Astrocyte (in vitro differentiated cells and primary cell): ENCODE data around the gene CNP. TPM values are rescaled to one million over a fixed set of nuclear protein-coding genes. Genes with fewer than 3 reads are reported as not detected.

Source experiments
- DNase-seq: peaks from one replicate; pipeline ENCODE4 v3.0.0-alpha.2; 2010; ENCODE audit warnings: low read depth
- FAIRE-seq: peaks from 2 replicates; lab custom pipeline; 2011; peaks lifted over from hg19 to GRCh38; lab: Jason Lieb, UNC
- H2AFZ ChIP-seq: 2 replicates; pipeline ENCODE4 v1.6.0; 2012; ENCODE audit warnings: low read depth, low read length, inconsistent platforms
- H3K27ac ChIP-seq: 2 replicates; pipeline ENCODE4 v1.5.1; 2011; ENCODE audit warnings: low read depth, low read length, inconsistent platforms
- H3K27me3 ChIP-seq: 2 replicates; pipeline ENCODE4 v1.6.0; 2011; ENCODE audit warnings: low read length, inconsistent platforms; ENCODE audit not compliant: insufficient read depth
- H3K36me3 ChIP-seq: 2 replicates; pipeline ENCODE4 v1.5.1; 2011; ENCODE audit warnings: low read length, inconsistent platforms; ENCODE audit not compliant: insufficient read depth
- H3K4me1 ChIP-seq: 2 replicates; pipeline ENCODE4 v1.5.1; 2011; ENCODE audit warnings: low read length, inconsistent platforms; ENCODE audit not compliant: insufficient read depth
- H3K4me2 ChIP-seq: 2 replicates; pipeline ENCODE4 v1.6.0; 2012; ENCODE audit warnings: low read length, inconsistent platforms
- H3K4me3 ChIP-seq: 2 replicates; pipeline ENCODE4 v1.5.1; 2011; ENCODE audit warnings: low read depth, mild to moderate bottlenecking, low read length, inconsistent platforms; ENCODE audit not compliant: insufficient read depth
- H3K79me2 ChIP-seq: 2 replicates; pipeline ENCODE4 v1.6.0; 2012; ENCODE audit warnings: mild to moderate bottlenecking, low read length, inconsistent platforms; ENCODE audit not compliant: insufficient read depth
- H3K9ac ChIP-seq: 2 replicates; pipeline ENCODE4 v1.6.0; 2012; ENCODE audit warnings: mild to moderate bottlenecking, low read length, inconsistent platforms
- H3K9me3 ChIP-seq: 2 replicates; pipeline ENCODE4 v1.5.1; 2012; ENCODE audit warnings: low read depth, mild to moderate bottlenecking, low read length, inconsistent platforms; ENCODE audit not compliant: insufficient read depth
- H4K20me1 ChIP-seq: 2 replicates; pipeline ENCODE4 v1.6.0; 2012; ENCODE audit warnings: low read length, inconsistent platforms; ENCODE audit not compliant: insufficient read depth
- H3K27ac Mint-ChIP-seq: one replicate; pipeline ENCODE4 v1.8.0; 2021; ENCODE audit warnings: mild to moderate bottlenecking, mixed read lengths; ENCODE audit not compliant: unreplicated experiment
- H3K27me3 Mint-ChIP-seq: one replicate; pipeline ENCODE4 v1.8.0; 2021; ENCODE audit warnings: low read depth, mixed read lengths; ENCODE audit not compliant: unreplicated experiment
- H3K36me3 Mint-ChIP-seq: one replicate; pipeline ENCODE4 v1.8.0; 2021; ENCODE audit warnings: low read depth, mixed read lengths; ENCODE audit not compliant: unreplicated experiment
- H3K4me1 Mint-ChIP-seq: one replicate; pipeline ENCODE4 v1.8.0; 2021; ENCODE audit warnings: low read depth, mixed read lengths; ENCODE audit not compliant: unreplicated experiment
- H3K4me3 Mint-ChIP-seq: one replicate; pipeline ENCODE4 v1.8.0; 2021; ENCODE audit warnings: mild to moderate bottlenecking, moderate library complexity, mixed read lengths; ENCODE audit not compliant: unreplicated experiment
- H3K9me3 Mint-ChIP-seq: one replicate; pipeline ENCODE4 v1.8.0; 2021; ENCODE audit warnings: mild to moderate bottlenecking, mixed read lengths; ENCODE audit not compliant: unreplicated experiment
- EZH2 ChIP-seq: IDR thresholded peaks from 2 replicates; pipeline ENCODE4 v1.6.1; 2012; ENCODE audit warnings: mild to moderate bottlenecking, low read length, inconsistent platforms; ENCODE audit not compliant: insufficient read depth
- total RNA-seq: library from RNA; stranded (reverse); gene quantifications from 2 replicates; pipeline ENCODE4 v1.2.1, GENCODE V29; 2021
- TF ChIP-seq, protein P1 (sequence below): IDR thresholded peaks from 2 replicates; pipeline ENCODE4 v1.5.1; 2011; ENCODE audit warnings: low read depth, mild to moderate bottlenecking, inconsistent platforms, low read length, moderate library complexity; ENCODE audit not compliant: insufficient read depth

Gene CNP
- total RNA-seq, 1 donor from 2014 or later, result 169 TPM

- H2AFZ ChIP-seq, result no peak overlapping the region
- H3K9me3 ChIP-seq, result no peaks in the 10 kb centered on the region
- Mint-ChIP-seq H3K9me3 (no peaks in the 10 kb centered on the region), H3K27ac (no peak overlapping the region), H3K4me3 (no peak overlapping the region), H3K36me3 (peaks cover 10% of the 10 kb centered on the region), H3K4me1 (no peaks in the 10 kb centered on the region), H3K27me3 (peaks cover 11% of the 10 kb centered on the region)
- H3K79me2 ChIP-seq, result no peaks in the 10 kb centered on the region
- no peak overlapping the region for H3K4me2 ChIP-seq
- no peak overlapping the region for H3K4me3 ChIP-seq
- no peak overlapping the region for H3K9ac ChIP-seq
- H3K36me3 ChIP-seq, result no peaks in the 10 kb centered on the region
- H3K27ac ChIP-seq, result no peak overlapping the region
- DNase-seq, result no peak
- no peaks in the 10 kb centered on the region for H3K4me1 ChIP-seq
- no peak for TF ChIP-seq EZH2
- TF ChIP-seq, protein P1, sequence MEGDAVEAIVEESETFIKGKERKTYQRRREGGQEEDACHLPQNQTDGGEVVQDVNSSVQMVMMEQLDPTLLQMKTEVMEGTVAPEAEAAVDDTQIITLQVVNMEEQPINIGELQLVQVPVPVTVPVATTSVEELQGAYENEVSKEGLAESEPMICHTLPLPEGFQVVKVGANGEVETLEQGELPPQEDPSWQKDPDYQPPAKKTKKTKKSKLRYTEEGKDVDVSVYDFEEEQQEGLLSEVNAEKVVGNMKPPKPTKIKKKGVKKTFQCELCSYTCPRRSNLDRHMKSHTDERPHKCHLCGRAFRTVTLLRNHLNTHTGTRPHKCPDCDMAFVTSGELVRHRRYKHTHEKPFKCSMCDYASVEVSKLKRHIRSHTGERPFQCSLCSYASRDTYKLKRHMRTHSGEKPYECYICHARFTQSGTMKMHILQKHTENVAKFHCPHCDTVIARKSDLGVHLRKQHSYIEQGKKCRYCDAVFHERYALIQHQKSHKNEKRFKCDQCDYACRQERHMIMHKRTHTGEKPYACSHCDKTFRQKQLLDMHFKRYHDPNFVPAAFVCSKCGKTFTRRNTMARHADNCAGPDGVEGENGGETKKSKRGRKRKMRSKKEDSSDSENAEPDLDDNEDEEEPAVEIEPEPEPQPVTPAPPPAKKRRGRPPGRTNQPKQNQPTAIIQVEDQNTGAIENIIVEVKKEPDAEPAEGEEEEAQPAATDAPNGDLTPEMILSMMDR, result no peak
- no peak for FAIRE-seq
- H4K20me1 ChIP-seq, result no peaks in the 10 kb centered on the region
- H3K27me3 ChIP-seq, result no peaks in the 10 kb centered on the region
These were observed 28.3 kb upstream of the CNP start for GRCh38 chr17:41937970-41938954.

GRCh38 chr17:41939044-41939692 is 27.4 kb upstream of the CNP start:
- H3K4me2 ChIP-seq, result no peak overlapping the region
- H3K9ac ChIP-seq, result no peak overlapping the region
- H3K79me2 ChIP-seq, result no peaks in the 10 kb centered on the region
- TF ChIP-seq, protein P1, result no peak
- no peak for TF ChIP-seq EZH2
- H4K20me1 ChIP-seq, result no peaks in the 10 kb centered on the region
- no peak overlapping the region for H3K4me3 ChIP-seq
- no peaks in the 10 kb centered on the region for H3K9me3 ChIP-seq
- DNase-seq (no peak), FAIRE-seq (no peak)
- H3K4me1 ChIP-seq, result no peaks in the 10 kb centered on the region
- H3K27me3 Mint-ChIP-seq, result peaks cover 11% of the 10 kb centered on the region
- no peaks in the 10 kb centered on the region for H3K36me3 ChIP-seq
- H2AFZ ChIP-seq, result no peak overlapping the region
- H3K27ac Mint-ChIP-seq, result no peak overlapping the region
- H3K27me3 ChIP-seq, result no peaks in the 10 kb centered on the region
- no peaks in the 10 kb centered on the region for H3K4me1 Mint-ChIP-seq
- H3K9me3 Mint-ChIP-seq, result no peaks in the 10 kb centered on the region
- H3K36me3 Mint-ChIP-seq, result peaks cover 10% of the 10 kb centered on the region
- no peak overlapping the region for H3K4me3 Mint-ChIP-seq
- H3K27ac ChIP-seq, result no peak overlapping the region
